SH-SY5Y (cell line): ENCODE results near the gene SCGB2B2.

Experiments used
- GATA2 ChIP-seq: IDR thresholded peaks from 2 replicates; pipeline ENCODE4 v1.6.1; 2011; ENCODE audit warnings: mild to moderate bottlenecking, low read depth, low read length
- GATA3 ChIP-seq: IDR thresholded peaks from 2 replicates; pipeline ENCODE4 v1.6.1; 2011; ENCODE audit warnings: low read depth, mild to moderate bottlenecking, low read length, moderate library complexity

- TF ChIP-seq GATA3 (no peak), GATA2 (no peak)
These were observed 10.0 kb downstream of the SCGB2B2 start for GRCh38 chr19:34666958-34667265.
